Measurements from ENCODE around the gene PNPLA7.
A peak's percentile ranks its signal among the peaks of the same experiment; 100 is the strongest.
"Not testable (repeated sequence)": the region's sequence is repeated elsewhere in the genome, so short reads cannot be mapped to it uniquely, and the experiment has no call there.

Gene PNPLA7

GRCh38 chr9:137456864-137457405 lies 93.3 kb downstream of the PNPLA7 start:
- DNase-seq, result peak in 6 of 10 donors; percentile 4 to 81 (median 40)
- intact Hi-C loops (cut with DNase I), result no loop called here

GRCh38 chr9:137456061-137456863 lies 93.9 kb downstream of the PNPLA7 start:
- DNase-seq, result peak in 6 of 10 donors; percentile 3 to 32 (median 14)
- intact Hi-C loops (cut with DNase I), result no loop called here

- intact Hi-C loops (cut with DNase I), result no loop called here
- peak in 7 of 10 donors; percentile 5 to 79 (median 23) for DNase-seq
Measured at GRCh38 chr9:137455359-137455991, 94.7 kb downstream of the PNPLA7 start.

GRCh38 chr9:137454597-137455358 lies 95.4 kb downstream of the PNPLA7 start:
- intact Hi-C loops (cut with DNase I), result no loop called here
- DNase-seq, result peak in 8 of 10 donors; percentile 8 to 85 (median 23)

- DNase-seq, result peak in 8 of 10 donors; percentile 8 to 79 (median 18)
- intact Hi-C loops (cut with DNase I), result no loop called here
Measured at GRCh38 chr9:137454145-137454596, 96.0 kb downstream of the PNPLA7 start.

- intact Hi-C loops (cut with DNase I), result no loop called here
- peak in 8 of 10 donors; percentile 10 to 91 (median 46) for DNase-seq
Measured at GRCh38 chr9:137453643-137454081, 96.5 kb downstream of the PNPLA7 start.

- intact Hi-C loops (cut with DNase I), result no loop called here
- peak in 8 of 10 donors; percentile 7 to 84 (median 18) for DNase-seq
Measured at GRCh38 chr9:137452761-137453642, 97.2 kb downstream of the PNPLA7 start.

GRCh38 chr9:137452006-137452760 lies 98.0 kb downstream of the PNPLA7 start:
- intact Hi-C loops (cut with DNase I), result no loop called here
- DNase-seq, result peak in 4 of 10 donors; percentile 6 to 73 (median 49)

GRCh38 chr9:137451264-137452005 lies 98.8 kb downstream of the PNPLA7 start:
- peak in 4 of 10 donors; percentile 0 to 29 (median 5) for DNase-seq
- intact Hi-C loops (cut with DNase I), result not testable (repeated sequence)

GRCh38 chr9:137450539-137451222 lies 99.5 kb downstream of the PNPLA7 start:
- intact Hi-C loops (cut with DNase I), result not testable (repeated sequence)
- peak in 5 of 10 donors; percentile 1 to 15 (median 7) for DNase-seq

- intact Hi-C loops (cut with DNase I), result no loop called here
Measured at GRCh38 chr9:137449931-137450538, 100.2 kb downstream of the PNPLA7 start.

GRCh38 chr9:137449081-137449844 lies 100.9 kb downstream of the PNPLA7 start:
- DNase-seq, result peak in 5 of 10 donors; percentile 6 to 77 (median 71)
- intact Hi-C loops (cut with DNase I), result no loop called here

More at GRCh38 chr9:137449931-137450538, 100.2 kb downstream of the PNPLA7 start:
- DNase-seq, result peak in 5 of 10 donors; percentile 6 to 67 (median 46)

GRCh38 chr9:137448602-137448962 lies 101.6 kb downstream of the PNPLA7 start:
- intact Hi-C loops (cut with DNase I), result no loop called here
- DNase-seq, result peak in 1 of 10 donors; percentile 22

- intact Hi-C loops (cut with DNase I), result no loop called here
- DNase-seq, result peak in 5 of 10 donors; percentile 18 to 88 (median 73)
Measured at GRCh38 chr9:137447722-137448601, 102.2 kb downstream of the PNPLA7 start.

- DNase-seq, result peak in 5 of 10 donors; percentile 8 to 87 (median 81)
- intact Hi-C loops (cut with DNase I), result no loop called here
Measured at GRCh38 chr9:137446851-137447471, 103.2 kb downstream of the PNPLA7 start.

Data from posterior cingulate gyrus (tissue), 11 donors.